Activated CD4-positive, alpha-beta memory T cell treated with anti-CD3 and anti-CD28 coated beads for 36 hours (primary cell): ENCODE results near the gene RAB13. TPM values are rescaled to one million over a fixed set of nuclear protein-coding genes. Genes with fewer than 3 reads are reported as not detected.

Source experiments
- CTCF ChIA-PET: fragments of 350-600 bp; sonication (Branson Sonifier 250); formaldehyde crosslinking; loops from one replicate; lab custom pipeline; 2021; ENCODE audit warnings: antibody characterized with exemption, inconsistent platforms; lab: Charles Lee
- POLR2A ChIA-PET: fragments of 350-600 bp; sonication (Branson Sonifier 250); formaldehyde crosslinking; loops from one replicate; lab custom pipeline; 2021; ENCODE audit warnings: antibody characterized with exemption; lab: Charles Lee
- DNase-seq: peaks from one replicate; pipeline ENCODE4 v3.0.0-alpha.2; 2020
- H3K27ac Mint-ChIP-seq: one replicate; pipeline ENCODE4 v1.8.0; 2021; ENCODE audit warnings: mixed read lengths
- H3K27me3 Mint-ChIP-seq: one replicate; pipeline ENCODE4 v1.8.0; 2021; ENCODE audit warnings: mixed read lengths
- H3K36me3 Mint-ChIP-seq: one replicate; pipeline ENCODE4 v1.8.0; 2021; ENCODE audit warnings: mixed read lengths
- H3K4me1 Mint-ChIP-seq: one replicate; pipeline ENCODE4 v1.8.0; 2021; ENCODE audit warnings: low read depth, mixed read lengths
- H3K4me3 Mint-ChIP-seq: one replicate; pipeline ENCODE4 v1.8.0; 2021; ENCODE audit warnings: mild to moderate bottlenecking, mixed read lengths
- H3K9me3 Mint-ChIP-seq: one replicate; pipeline ENCODE4 v1.8.0; 2021; ENCODE audit warnings: mixed read lengths
- intact Hi-C: fragments of 100-400 bp; cut with micrococcal nuclease; formaldehyde crosslinking; loops from one replicate; pipeline ENCODE4 v1.15.1; 2023
- microRNA-seq: library from miRNA; unstranded; fragments of <30 nt; microRNA quantifications from one replicate; pipeline ENCODE4 v1.2.0, GENCODE V29; 2022; ENCODE audit warnings: borderline number of aligned reads, borderline microRNAs expressed, borderline replicate concordance
- total RNA-seq, 2 experiments: library from RNA; stranded (reverse); gene quantifications; one replicate each; pipeline ENCODE4 v1.2.3, GENCODE V29; 2021

The RAB13 gene
- total RNA-seq, 2 experiments from 2014 or later: 2.9 to 4.1 TPM

DNA sequence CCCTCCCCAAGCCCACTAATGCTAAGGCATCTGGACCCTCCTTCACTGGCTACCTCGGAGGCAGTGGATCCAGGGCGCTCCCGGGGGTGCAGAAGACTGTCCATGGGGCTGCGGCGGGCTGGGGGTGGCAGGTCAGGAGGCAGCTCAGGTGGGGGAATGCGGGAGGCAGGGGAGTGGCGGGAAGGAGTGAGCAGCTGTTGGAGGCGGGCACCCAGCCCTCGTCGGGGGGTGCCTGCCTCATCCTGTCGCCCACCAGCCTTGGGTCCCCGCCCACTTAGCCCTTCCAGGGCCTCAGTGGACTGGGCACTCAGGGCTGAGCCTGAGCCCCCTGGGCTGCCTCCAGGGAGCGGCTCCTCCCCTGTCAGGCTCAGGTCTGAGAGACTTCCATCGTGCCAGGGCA, 52.7 kb downstream of the RAB13 start:
- H3K9me3 Mint-ChIP-seq: no peaks in the 10 kb centered on the region
- H3K4me1 Mint-ChIP-seq: peaks cover 2% of the 10 kb centered on the region
- H3K27ac Mint-ChIP-seq: no peak overlapping the region
- intact Hi-C loops: no loop called here
- H3K4me3 Mint-ChIP-seq: no peak overlapping the region
- ChIA-PET CTCF (no interaction called here), POLR2A (interaction anchor here (1.6 kb wide), 1 partner anchor 12 kb away, joined by 5 read pairs; no protein-coding TSS in a partner anchor)
- peaks cover 49% of the 10 kb centered on the region for H3K36me3 Mint-ChIP-seq
- DNase-seq: no peak
- no peaks in the 10 kb centered on the region for H3K27me3 Mint-ChIP-seq

DNA sequence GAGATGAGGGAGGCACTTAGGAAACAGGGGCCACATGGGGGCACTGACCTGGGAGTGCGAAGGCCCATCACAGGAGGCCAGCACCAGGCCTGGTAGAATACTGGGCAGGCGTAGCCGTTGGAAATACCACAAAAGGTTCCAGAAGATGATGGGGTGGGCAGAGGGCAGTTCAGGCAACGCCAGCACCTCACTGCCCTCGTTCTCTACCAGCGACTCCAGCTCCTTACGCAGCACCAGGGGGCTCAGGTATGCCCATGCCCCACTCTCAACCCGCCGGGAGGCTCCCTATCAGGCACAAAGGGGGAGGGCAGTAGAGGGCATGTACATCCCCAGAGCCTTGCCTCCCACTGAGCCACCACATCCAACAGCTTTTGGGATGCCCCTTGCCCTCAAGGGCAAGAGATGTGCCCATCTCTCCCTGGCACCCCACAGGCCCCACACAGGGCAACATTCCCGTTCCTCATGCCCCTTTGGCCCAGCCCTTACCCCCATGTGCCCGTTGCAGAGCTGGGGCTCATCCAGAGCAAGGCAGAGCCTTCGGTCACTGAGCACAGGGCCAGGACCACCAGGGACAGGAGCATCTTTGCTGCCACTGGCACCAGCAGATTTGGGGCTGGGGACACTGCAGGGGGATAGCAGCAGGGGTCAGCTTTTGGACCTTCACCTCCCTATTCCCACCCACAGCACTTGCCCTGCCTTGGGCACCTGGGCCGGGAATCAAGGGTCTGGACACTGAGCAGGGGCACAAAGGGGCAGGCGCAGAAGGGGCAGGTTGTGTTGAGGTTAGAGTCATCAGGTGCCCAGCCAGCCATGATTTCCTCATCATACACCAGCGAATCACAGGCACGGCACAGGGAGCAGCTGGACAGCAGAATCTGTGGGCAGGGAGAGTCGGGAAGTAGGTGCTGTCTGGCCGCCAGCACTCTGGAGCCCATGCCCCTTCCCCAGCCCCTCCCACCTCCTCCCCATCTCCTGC, 53.7 kb downstream of the RAB13 start:
- Mint-ChIP-seq H3K4me3 (no peak overlapping the region), H3K4me1 (peaks cover 2% of the 10 kb centered on the region), H3K27me3 (no peaks in the 10 kb centered on the region), H3K27ac (no peak overlapping the region), H3K36me3 (peaks cover 44% of the 10 kb centered on the region), H3K9me3 (no peaks in the 10 kb centered on the region)
- intact Hi-C loops: no loop called here
- CTCF ChIA-PET: no interaction called here
- no peak for DNase-seq
- POLR2A ChIA-PET: interaction anchor here (1.6 kb wide), 1 partner anchor 13 kb away, joined by 5 read pairs; no protein-coding TSS in a partner anchor

Small RNAs within 50 kb of the gene (microRNA-seq; reads per million reads assigned to microRNA genes)
- 2.0 reads per million for gene MIR6737

Other genes starting within 250 kb of the RAB13 start
- gene SLC27A3, start 210.9 kb downstream of the RAB13 start, total RNA-seq: 1 to 10 TPM; 5.9 to 7.8 TPM
- gene GATAD2B, start 63.4 kb downstream of the RAB13 start, total RNA-seq: 10 to 100 TPM; 66.4 to 67.9 TPM
- 100 to 1,000 TPM in 1 of 2 experiments, 10 to 100 TPM in 1; 98.1 to 108 TPM for gene DENND4B, start 39.6 kb downstream of the RAB13 start, total RNA-seq
- gene CRTC2, start 27.7 kb downstream of the RAB13 start, total RNA-seq: 10 to 100 TPM; 60.8 to 78.0 TPM
- gene SLC39A1, start 22.8 kb downstream of the RAB13 start, total RNA-seq: 10 to 100 TPM; 67.0 to 68.7 TPM
- 1 to 10 TPM; 8.5 to 8.7 TPM for gene CREB3L4, start 18.4 kb downstream of the RAB13 start, total RNA-seq
- 100 to 1,000 TPM; 134 to 136 TPM for gene JTB, start 8.7 kb downstream of the RAB13 start, total RNA-seq
- 1,000 to 10,000 TPM; 1,861 to 1,992 TPM for gene RPS27, start 4.4 kb upstream of the RAB13 start, total RNA-seq
- under 1 TPM; 0.05 to 0.12 TPM for gene NUP210L, start 168.7 kb upstream of the RAB13 start, total RNA-seq
- 100 to 1,000 TPM; 726 to 736 TPM for gene TPM3, start 205.8 kb upstream of the RAB13 start, total RNA-seq
- not detected for gene CFAP141, start 220.0 kb upstream of the RAB13 start, total RNA-seq
- 100 to 1,000 TPM; 180 to 183 TPM for gene UBAP2L, start 234.6 kb upstream of the RAB13 start, total RNA-seq